WTC11 (cell line): ENCODE data around the gene SCN3A. TPM values are rescaled to one million over a fixed set of nuclear protein-coding genes. Genes with fewer than 3 reads are reported as not detected.

ENCODE experiments used
- ATAC-seq: fragments of 200-7000 bp; cut with Tn5 transposase; 2 replicates; pipeline ENCODE4 v1.10.0; 2021; ENCODE audit warnings: mild to moderate bottlenecking, moderate library complexity
- CTCF ChIA-PET: fragments of 300-600 bp; sonication (Branson Sonifier 250); formaldehyde crosslinking; loops from one replicate; lab custom pipeline; 2021; ENCODE audit warnings: antibody characterized with exemption; lab: Charles Lee
- POLR2A ChIA-PET: fragments of 350-600 bp; sonication (Branson Sonifier 250); formaldehyde crosslinking; loops from one replicate; lab custom pipeline; 2021; ENCODE audit warnings: antibody characterized with exemption; lab: Charles Lee
- DNase-seq: peaks from one replicate; pipeline ENCODE4 v3.0.0; 2021; ENCODE audit warnings: low spot score
- H3K27ac Mint-ChIP-seq: 2 replicates; pipeline ENCODE4 v1.8.0; 2021; ENCODE audit warnings: mixed read lengths
- H3K27me3 Mint-ChIP-seq: 2 replicates; pipeline ENCODE4 v1.8.0; 2021; ENCODE audit warnings: low read depth, mild to moderate bottlenecking, moderate library complexity, mixed read lengths
- H3K36me3 Mint-ChIP-seq: 2 replicates; pipeline ENCODE4 v1.8.0; 2021; ENCODE audit warnings: mixed read lengths
- H3K4me1 Mint-ChIP-seq: 2 replicates; pipeline ENCODE4 v1.8.0; 2022; ENCODE audit warnings: mixed read lengths
- H3K4me3 Mint-ChIP-seq: 2 replicates; pipeline ENCODE4 v1.8.0; 2021; ENCODE audit warnings: mild to moderate bottlenecking, moderate library complexity, mixed read lengths
- H3K9me3 Mint-ChIP-seq: 2 replicates; pipeline ENCODE4 v1.8.0; 2021; ENCODE audit warnings: mixed read lengths
- AFF4 ChIP-seq: sonication (generic); formaldehyde crosslinking; IDR thresholded peaks from 2 replicates; pipeline ENCODE4 v1.8.1; 2023; ENCODE audit warnings: mild to moderate bottlenecking, missing genetic modification reagents, borderline replicate concordance
- AR ChIP-seq: fragments of 250-450 bp; sonication (Bioruptor Pico); IDR thresholded peaks from 2 replicates; pipeline ENCODE4 v1.9.0; 2021; ENCODE audit warnings: mild to moderate bottlenecking
- E2F5 ChIP-seq: sonication (generic); formaldehyde crosslinking; IDR thresholded peaks from 2 replicates; pipeline ENCODE4 v1.8.1; 2022; ENCODE audit warnings: mild to moderate bottlenecking, moderate library complexity, missing genetic modification reagents
- FOXJ3 ChIP-seq: sonication (generic); formaldehyde crosslinking; IDR thresholded peaks from 2 replicates; pipeline ENCODE4 v1.9.0; 2021; ENCODE audit warnings: missing genetic modification reagents, mild to moderate bottlenecking, borderline replicate concordance
- HMGA2 ChIP-seq: fragments of 250-450 bp; sonication (Bioruptor Pico); IDR thresholded peaks from 2 replicates; pipeline ENCODE4 v1.4.0; 2021; ENCODE audit warnings: mild to moderate bottlenecking, moderate library complexity
- MAX ChIP-seq: sonication (generic); formaldehyde crosslinking; IDR thresholded peaks from 2 replicates; pipeline ENCODE4 v1.8.0; 2022; ENCODE audit warnings: mild to moderate bottlenecking, missing genetic modification reagents
- PREB ChIP-seq: sonication (generic); formaldehyde crosslinking; IDR thresholded peaks from 2 replicates; pipeline ENCODE4 v1.8.1; 2022; ENCODE audit warnings: mild to moderate bottlenecking, missing genetic modification reagents, moderate library complexity, borderline replicate concordance
- TCF7 ChIP-seq: sonication (generic); formaldehyde crosslinking; IDR thresholded peaks from 2 replicates; pipeline ENCODE4 v1.8.0; 2022; ENCODE audit warnings: mild to moderate bottlenecking, low read depth, missing genetic modification reagents, moderate library complexity
- TEAD1 ChIP-seq: sonication (generic); formaldehyde crosslinking; IDR thresholded peaks from 2 replicates; pipeline ENCODE4 v1.8.0; 2022; ENCODE audit warnings: mild to moderate bottlenecking, missing genetic modification reagents
- ZNF532 ChIP-seq: fragments of 250-450 bp; sonication (Bioruptor Pico); IDR thresholded peaks from 2 replicates; pipeline ENCODE4 v1.9.0; 2021; ENCODE audit warnings: mild to moderate bottlenecking, borderline replicate concordance
- ZNF671 ChIP-seq: fragments of 250-450 bp; sonication (Bioruptor Pico); IDR thresholded peaks from 2 replicates; pipeline ENCODE4 v1.8.0; 2021; ENCODE audit warnings: mild to moderate bottlenecking
- total RNA-seq: library from RNA; stranded (reverse); gene quantifications from 3 replicates; pipeline ENCODE4 v1.2.3, GENCODE V29; 2021

SCN3A gene
- total RNA-seq, 1 experiment from 2014 or later: 0.04 TPM

- TF ChIP-seq PREB (CRISPR knock-in tag): no peak
Measured at GRCh38 chr2:165219481-165219880, 15.6 kb upstream of the SCN3A start (continued).

- ATAC-seq (no peak), DNase-seq (no peak)
- no peak overlapping the region for H3K4me3 Mint-ChIP-seq
- H3K27ac Mint-ChIP-seq: no peak overlapping the region
- CTCF ChIA-PET: interaction anchor here (1.4 kb wide), 1 partner anchor 197 kb away, joined by 6 read pairs; no protein-coding TSS in a partner anchor
- peaks cover 8% of the 10 kb centered on the region for H3K4me1 Mint-ChIP-seq
- TF ChIP-seq MAX: no peak
- POLR2A ChIA-PET: no interaction called here
- H3K27me3 Mint-ChIP-seq: no peaks in the 10 kb centered on the region
- H3K9me3 Mint-ChIP-seq: no peaks in the 10 kb centered on the region
- H3K36me3 Mint-ChIP-seq: no peaks in the 10 kb centered on the region
Measured at GRCh38 chr2:165214093-165214492, 10.2 kb upstream of the SCN3A start.

GRCh38 chr2:165208094-165208493, 4.2 kb upstream of the SCN3A start:
- Mint-ChIP-seq H3K27me3 (no peaks in the 10 kb centered on the region), H3K36me3 (no peaks in the 10 kb centered on the region), H3K9me3 (peaks cover 4% of the 10 kb centered on the region), H3K4me3 (no peak overlapping the region), H3K4me1 (peaks cover 12% of the 10 kb centered on the region), H3K27ac (no peak overlapping the region)
- ChIA-PET CTCF (interaction anchor here (1.2 to 1.5 kb wide), 2 partner anchors 190 to 215 kb away, joined by 3 to 4 read pairs; no protein-coding TSS in a partner anchor), POLR2A (interaction anchor here (0.5 kb wide), 1 partner anchor 47 kb away, joined by 3 read pairs; no protein-coding TSS in a partner anchor)
- DNase-seq (no peak), ATAC-seq (no peak)
- TF ChIP-seq FOXJ3 (CRISPR knock-in tag): no peak
- TF ChIP-seq TCF7 (CRISPR knock-in tag): no peak
- no peak for TF ChIP-seq AFF4 (CRISPR knock-in tag)
- TF ChIP-seq HMGA2: no peak
- no peak for TF ChIP-seq ZNF532 (CRISPR knock-in tag)
- TF ChIP-seq ZNF671 (CRISPR knock-in tag): no peak
- no peak for TF ChIP-seq AR (CRISPR knock-in tag)
- TF ChIP-seq TEAD1 (CRISPR knock-in tag): no peak
- TF ChIP-seq E2F5: no peak
- TF ChIP-seq, all 79 proteins: peak for 0
